NCI-H2107 (cell line): ENCODE measurements around the gene WDR90.

ENCODE experiments used
- DNase-seq: peaks from one replicate; lab custom pipeline; 2025; lab: John Stamatoyannopoulos, UW

Gene WDR90

GRCh38 chr16:676565-676902, 27.4 kb downstream of the WDR90 start:
- DNase-seq = no peak

GRCh38 chr16:676913-677312, 27.7 kb downstream of the WDR90 start:
- DNase-seq = peak; percentile 82

GRCh38 chr16:677316-678190, 28.4 kb downstream of the WDR90 start:
- DNase-seq = no peak

GRCh38 chr16:678209-678857, 29.2 kb downstream of the WDR90 start:
- DNase-seq = no peak

GRCh38 chr16:678858-679813, 30.0 kb downstream of the WDR90 start:
- DNase-seq = no peak

GRCh38 chr16:679814-680624, 30.9 kb downstream of the WDR90 start, which contains the start of gene STUB1:
Gene STUB1, plus strand, starts transcription at chr16:680410. Its CDS starts 116 bp downstream, at chr16:680526.
- DNase-seq = peak; percentile 65

GRCh38 chr16:680625-680945, 31.4 kb downstream of the WDR90 start:
- DNase-seq = no peak

DNA sequence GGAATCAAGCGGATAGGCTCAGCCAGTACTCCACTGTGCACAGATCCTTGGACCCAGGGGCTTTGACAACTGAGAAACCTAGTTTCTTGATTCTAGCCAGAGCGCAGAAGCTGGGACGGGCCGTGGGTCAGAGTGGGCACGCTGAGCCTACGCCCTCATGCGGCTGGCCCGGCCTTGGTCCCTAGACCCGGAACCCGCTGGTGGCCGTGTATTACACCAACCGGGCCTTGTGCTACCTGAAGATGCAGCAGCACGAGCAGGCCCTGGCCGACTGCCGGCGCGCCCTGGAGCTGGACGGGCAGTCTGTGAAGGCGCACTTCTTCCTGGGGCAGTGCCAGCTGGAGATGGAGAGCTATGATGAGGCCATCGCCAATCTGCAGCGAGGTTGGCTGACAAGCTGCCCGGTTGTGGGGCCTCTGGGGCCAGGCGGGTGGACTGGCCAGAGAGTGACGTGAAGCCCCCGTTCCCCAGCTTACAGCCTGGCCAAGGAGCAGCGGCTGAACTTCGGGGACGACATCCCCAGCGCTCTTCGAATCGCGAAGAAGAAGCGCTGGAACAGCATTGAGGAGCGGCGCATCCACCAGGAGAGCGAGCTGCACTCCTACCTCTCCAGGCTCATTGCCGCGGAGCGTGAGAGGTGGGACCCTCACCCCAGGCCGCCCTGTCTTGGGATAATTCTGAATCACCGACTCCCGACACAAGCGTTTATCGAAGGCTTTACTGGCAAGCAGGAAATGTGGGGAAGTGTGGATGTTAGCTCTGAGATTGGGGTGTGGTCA, 32.0 kb downstream of the WDR90 start:
- DNase-seq = no peak

GRCh38 chr16:681746-682427, 32.7 kb downstream of the WDR90 start:
- DNase-seq = no peak

- DNase-seq = no peak
Measured at GRCh38 chr16:682493-683395, 33.6 kb downstream of the WDR90 start.

DNA sequence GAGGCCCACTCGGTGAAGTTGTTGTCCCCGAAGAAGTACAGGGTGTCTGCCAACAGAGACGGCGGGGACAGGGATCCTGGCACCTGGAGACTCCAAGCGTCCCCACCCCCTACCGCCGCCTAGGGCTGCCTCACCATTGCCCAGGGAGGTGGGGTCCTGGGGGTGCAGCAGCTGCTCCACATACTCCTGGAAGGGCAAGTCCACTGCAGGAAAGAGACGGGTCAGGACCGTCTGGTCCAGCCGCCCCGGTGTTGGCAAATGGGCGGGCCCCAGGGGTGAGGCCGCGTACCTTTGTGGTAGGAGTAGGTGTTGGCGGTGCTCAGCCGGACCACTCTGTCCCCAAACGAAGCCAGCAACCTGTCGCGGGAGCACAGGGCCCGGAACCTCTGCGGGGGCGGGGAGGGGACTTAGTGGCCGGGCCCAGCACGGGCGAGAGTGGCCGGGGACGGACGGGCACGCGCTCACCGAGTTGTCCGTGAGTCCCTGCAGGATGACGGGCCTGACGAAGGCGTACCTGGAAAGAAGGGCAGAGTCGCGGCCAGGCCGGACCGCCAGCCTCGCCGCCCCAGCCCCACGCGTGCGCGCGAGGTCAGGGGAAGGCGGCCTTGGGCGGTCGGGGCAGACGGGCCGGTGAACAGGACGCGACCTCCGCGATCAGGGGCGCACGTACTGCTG, 34.4 kb downstream of the WDR90 start:
- no peak for DNase-seq

GRCh38 chr16:684071-684794, 35.1 kb downstream of the WDR90 start, which contains the start of gene JMJD8:
Gene JMJD8, minus strand, starts transcription at chr16:684334. Its CDS starts 15 bp downstream, at chr16:684319.
- peak; percentile 90 for DNase-seq

- DNase-seq = peak; percentile 59
Measured at GRCh38 chr16:684961-685696, 36.0 kb downstream of the WDR90 start.

- DNase-seq = no peak
Measured at GRCh38 chr16:685967-686366, 36.8 kb downstream of the WDR90 start.

GRCh38 chr16:686459-687260, 37.5 kb downstream of the WDR90 start:
- DNase-seq = no peak

DNA sequence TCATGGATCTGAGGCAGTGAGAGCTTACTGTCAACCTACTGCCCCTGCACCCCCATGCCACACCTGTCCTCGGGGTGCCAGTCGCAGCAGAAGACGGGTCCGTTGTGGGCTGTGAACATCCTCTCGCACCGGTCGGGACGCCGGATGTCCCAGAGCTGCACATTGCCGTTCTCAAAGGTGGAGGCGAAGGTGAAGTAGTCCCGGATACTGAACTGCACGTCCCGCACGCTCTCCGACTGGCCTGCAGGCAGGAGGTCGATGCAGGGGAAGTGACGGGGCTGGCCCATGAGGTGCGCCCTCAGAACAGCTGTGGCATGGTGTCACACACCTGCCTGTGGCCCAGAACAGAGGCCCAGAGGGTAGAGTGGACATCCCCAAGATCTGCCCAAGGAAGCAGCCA, 38.3 kb downstream of the WDR90 start:
- DNase-seq = no peak
